Sigmoid colon (tissue), 4 donors: ENCODE measurements around the gene RSL1D1.

ENCODE experiments used
- CTCF ChIP-seq, 4 experiments: fragments of 450-650 bp in 3 of 4; fragments of 200-600 bp in 1 of 4; IDR thresholded peaks; one replicate each; pipeline ENCODE4 v1.5.1; 2016 to 2019; ENCODE audit warnings: antibody characterized with exemption in 4 of 4, mild to moderate bottlenecking in 3 of 4, moderate library complexity in 2 of 4
- EP300 ChIP-seq, 4 donors: sonication (generic); formaldehyde crosslinking; IDR thresholded peaks; one replicate each; pipeline ENCODE4 v1.6.1; 2017; ENCODE audit warnings: antibody characterized with exemption in 4 of 4

GRCh38 chr16:11843861-11844260, 7.5 kb downstream of the RSL1D1 start:
- TF ChIP-seq CTCF (IDR thresholded peaks at IDR 0.05) (no peak), EP300 (IDR thresholded peaks at IDR 0.05) (no peak)
